K562 (cell line): Measurements from ENCODE around the gene MYO1D.

Experiments used
- GABPA ChIP-seq: fragments of 200-800 bp; sonication (Bioruptor generic); conservative IDR thresholded peaks from 2 replicates; pipeline ENCODE4 v1.6.1; 2016; ENCODE audit warnings: low read depth, missing genetic modification characterization, missing compliant biosample characterization
- PCBP1 ChIP-seq: fragments of 200-400 bp; formaldehyde crosslinking; IDR thresholded peaks from 2 replicates; pipeline ENCODE4 v1.6.1; 2018; ENCODE audit warnings: mild to moderate bottlenecking, low read depth, low read length; ENCODE audit not compliant: poor library complexity, severe bottlenecking
- PRDM10 ChIP-seq: fragments of 450-650 bp; IDR thresholded peaks from 2 replicates; pipeline ENCODE4 v1.6.1; 2018; ENCODE audit not compliant: partially characterized antibody

GRCh38 chr17:32503251-32504165 lies 373.4 kb downstream of the MYO1D start:
- TF ChIP-seq PCBP1 (no peak), GABPA (tag) (no peak), PRDM10 (no peak)
